ENCODE data around the gene ZNF672. TPM values are rescaled to one million over a fixed set of nuclear protein-coding genes. Genes with fewer than 3 reads are reported as not detected.

The ZNF672 gene
- total and polyA plus RNA-seq, 2 of the 13 experiments (the other 11 are each of a cell fraction or from before 2014, with no cell fraction given) = 17.2 to 22.9 TPM

DNA sequence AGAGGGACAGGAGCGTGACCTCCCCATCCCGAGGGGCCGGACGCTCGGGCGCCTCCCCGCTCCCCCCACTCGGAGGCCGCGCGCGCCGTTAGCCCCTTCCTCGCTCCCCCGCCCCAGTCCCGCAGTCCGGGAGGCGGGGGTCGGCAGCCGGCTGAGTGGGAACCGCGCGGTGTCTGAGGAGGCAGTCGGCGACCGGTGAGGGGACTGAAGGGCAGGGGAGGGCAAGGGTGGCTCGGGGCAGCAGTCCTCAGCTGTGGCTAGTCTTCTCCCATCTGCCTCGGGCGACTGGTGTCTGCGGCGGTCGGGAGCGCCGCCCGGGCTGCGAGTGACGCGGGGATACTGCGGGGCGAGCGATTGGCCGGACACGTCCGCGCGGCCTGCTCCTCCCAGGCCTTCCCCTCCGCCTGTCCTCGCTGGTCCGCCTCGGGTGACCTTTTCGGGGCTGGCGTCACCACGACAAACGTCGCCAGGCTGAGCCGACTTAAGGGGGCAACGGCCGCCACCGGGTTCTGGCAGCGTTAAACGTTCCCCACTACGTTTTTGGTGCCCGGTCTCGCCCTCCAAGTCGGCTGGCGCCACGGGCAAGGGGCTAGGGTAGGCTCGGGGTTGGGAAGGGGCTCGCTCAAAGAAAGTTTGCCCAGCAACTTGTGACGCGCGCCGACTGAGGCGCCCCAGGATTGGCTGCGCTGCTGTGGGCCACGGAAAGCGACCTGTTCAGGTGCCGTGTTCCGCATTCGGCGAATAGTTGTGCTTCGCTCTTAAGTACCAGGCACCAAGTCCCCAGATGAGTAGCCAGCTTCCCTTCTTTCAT lies 538 bp downstream of the ZNF672 start (continued):
- TF ChIP-seq, protein P1, sequence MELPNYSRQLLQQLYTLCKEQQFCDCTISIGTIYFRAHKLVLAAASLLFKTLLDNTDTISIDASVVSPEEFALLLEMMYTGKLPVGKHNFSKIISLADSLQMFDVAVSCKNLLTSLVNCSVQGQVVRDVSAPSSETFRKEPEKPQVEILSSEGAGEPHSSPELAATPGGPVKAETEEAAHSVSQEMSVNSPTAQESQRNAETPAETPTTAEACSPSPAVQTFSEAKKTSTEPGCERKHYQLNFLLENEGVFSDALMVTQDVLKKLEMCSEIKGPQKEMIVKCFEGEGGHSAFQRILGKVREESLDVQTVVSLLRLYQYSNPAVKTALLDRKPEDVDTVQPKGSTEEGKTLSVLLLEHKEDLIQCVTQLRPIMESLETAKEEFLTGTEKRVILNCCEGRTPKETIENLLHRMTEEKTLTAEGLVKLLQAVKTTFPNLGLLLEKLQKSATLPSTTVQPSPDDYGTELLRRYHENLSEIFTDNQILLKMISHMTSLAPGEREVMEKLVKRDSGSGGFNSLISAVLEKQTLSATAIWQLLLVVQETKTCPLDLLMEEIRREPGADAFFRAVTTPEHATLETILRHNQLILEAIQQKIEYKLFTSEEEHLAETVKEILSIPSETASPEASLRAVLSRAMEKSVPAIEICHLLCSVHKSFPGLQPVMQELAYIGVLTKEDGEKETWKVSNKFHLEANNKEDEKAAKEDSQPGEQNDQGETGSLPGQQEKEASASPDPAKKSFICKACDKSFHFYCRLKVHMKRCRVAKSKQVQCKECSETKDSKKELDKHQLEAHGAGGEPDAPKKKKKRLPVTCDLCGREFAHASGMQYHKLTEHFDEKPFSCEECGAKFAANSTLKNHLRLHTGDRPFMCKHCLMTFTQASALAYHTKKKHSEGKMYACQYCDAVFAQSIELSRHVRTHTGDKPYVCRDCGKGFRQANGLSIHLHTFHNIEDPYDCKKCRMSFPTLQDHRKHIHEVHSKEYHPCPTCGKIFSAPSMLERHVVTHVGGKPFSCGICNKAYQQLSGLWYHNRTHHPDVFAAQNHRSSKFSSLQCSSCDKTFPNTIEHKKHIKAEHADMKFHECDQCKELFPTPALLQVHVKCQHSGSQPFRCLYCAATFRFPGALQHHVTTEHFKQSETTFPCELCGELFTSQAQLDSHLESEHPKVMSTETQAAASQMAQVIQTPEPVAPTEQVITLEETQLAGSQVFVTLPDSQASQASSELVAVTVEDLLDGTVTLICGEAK (IDR thresholded peaks at IDR 0.05) = no peak
- TF ChIP-seq, protein P1 (CRISPR knock-in tag; IDR thresholded peaks at IDR 0.05) = no peak
- 0 out of 2 replicates have a peak, but pooled peaks have one; percentile 11 for TF ChIP-seq ZSCAN12 (CRISPR knock-in tag; IDR thresholded peaks at IDR 0.05)
- TF ChIP-seq ZNF180 (CRISPR knock-in tag; IDR thresholded peaks at IDR 0.05; ENCODE audit: borderline replicate concordance, low read depth) = no peak
- peak; percentile 97 for TF ChIP-seq CREM (IDR thresholded peaks at IDR 0.05)
- peak; percentile 51; the same call in 1 of the 2 replicates for TF ChIP-seq CREM (CRISPR knock-in tag; IDR thresholded peaks at IDR 0.05)
- no peak for TF ChIP-seq ZFP37 (CRISPR knock-in tag; IDR thresholded peaks at IDR 0.05; ENCODE audit: borderline replicate concordance)
- no peak for TF ChIP-seq ZSCAN22 (CRISPR knock-in tag; IDR thresholded peaks at IDR 0.05)
- TF ChIP-seq, protein P2, sequence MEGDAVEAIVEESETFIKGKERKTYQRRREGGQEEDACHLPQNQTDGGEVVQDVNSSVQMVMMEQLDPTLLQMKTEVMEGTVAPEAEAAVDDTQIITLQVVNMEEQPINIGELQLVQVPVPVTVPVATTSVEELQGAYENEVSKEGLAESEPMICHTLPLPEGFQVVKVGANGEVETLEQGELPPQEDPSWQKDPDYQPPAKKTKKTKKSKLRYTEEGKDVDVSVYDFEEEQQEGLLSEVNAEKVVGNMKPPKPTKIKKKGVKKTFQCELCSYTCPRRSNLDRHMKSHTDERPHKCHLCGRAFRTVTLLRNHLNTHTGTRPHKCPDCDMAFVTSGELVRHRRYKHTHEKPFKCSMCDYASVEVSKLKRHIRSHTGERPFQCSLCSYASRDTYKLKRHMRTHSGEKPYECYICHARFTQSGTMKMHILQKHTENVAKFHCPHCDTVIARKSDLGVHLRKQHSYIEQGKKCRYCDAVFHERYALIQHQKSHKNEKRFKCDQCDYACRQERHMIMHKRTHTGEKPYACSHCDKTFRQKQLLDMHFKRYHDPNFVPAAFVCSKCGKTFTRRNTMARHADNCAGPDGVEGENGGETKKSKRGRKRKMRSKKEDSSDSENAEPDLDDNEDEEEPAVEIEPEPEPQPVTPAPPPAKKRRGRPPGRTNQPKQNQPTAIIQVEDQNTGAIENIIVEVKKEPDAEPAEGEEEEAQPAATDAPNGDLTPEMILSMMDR (CRISPR knock-in tag; IDR thresholded peaks at IDR 0.05) = no peak; the same call in 1 of the 2 replicates
- TF ChIP-seq, protein P3, sequence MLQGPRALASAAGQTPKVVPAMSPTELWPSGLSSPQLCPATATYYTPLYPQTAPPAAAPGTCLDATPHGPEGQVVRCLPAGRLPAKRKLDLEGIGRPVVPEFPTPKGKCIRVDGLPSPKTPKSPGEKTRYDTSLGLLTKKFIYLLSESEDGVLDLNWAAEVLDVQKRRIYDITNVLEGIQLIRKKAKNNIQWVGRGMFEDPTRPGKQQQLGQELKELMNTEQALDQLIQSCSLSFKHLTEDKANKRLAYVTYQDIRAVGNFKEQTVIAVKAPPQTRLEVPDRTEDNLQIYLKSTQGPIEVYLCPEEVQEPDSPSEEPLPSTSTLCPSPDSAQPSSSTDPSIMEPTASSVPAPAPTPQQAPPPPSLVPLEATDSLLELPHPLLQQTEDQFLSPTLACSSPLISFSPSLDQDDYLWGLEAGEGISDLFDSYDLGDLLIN (CRISPR knock-in tag; IDR thresholded peaks at IDR 0.05; ENCODE audit: borderline replicate concordance) = 0 out of 2 replicates have a peak, but pooled peaks have one; percentile 25
- peak; percentile 88 for TF ChIP-seq SALL2 (CRISPR knock-in tag; IDR thresholded peaks at IDR 0.05)
- peak; percentile 62 for TF ChIP-seq JARID2 (CRISPR knock-in tag; IDR thresholded peaks at IDR 0.05; ENCODE audit: insufficient replicate concordance)
- TF ChIP-seq SYNCRIP (IDR thresholded peaks at IDR 0.05; ENCODE audit: insufficient read depth, low read depth, low read length) = no peak
- TF ChIP-seq, protein P4, sequence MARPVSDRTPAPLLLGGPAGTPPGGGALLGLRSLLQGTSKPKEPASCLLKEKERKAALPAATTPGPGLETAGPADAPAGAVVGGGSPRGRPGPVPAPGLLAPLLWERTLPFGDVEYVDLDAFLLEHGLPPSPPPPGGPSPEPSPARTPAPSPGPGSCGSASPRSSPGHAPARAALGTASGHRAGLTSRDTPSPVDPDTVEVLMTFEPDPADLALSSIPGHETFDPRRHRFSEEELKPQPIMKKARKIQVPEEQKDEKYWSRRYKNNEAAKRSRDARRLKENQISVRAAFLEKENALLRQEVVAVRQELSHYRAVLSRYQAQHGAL (CRISPR knock-in tag; IDR thresholded peaks at IDR 0.05; ENCODE audit: not compliant biosample characterization) = peak; percentile 78
- TF ChIP-seq RAD21 (CRISPR knock-in tag; IDR thresholded peaks at IDR 0.05) = peak; percentile 51; the same call in 1 of the 2 replicates

Measured in HepG2 (cell line).